Trophoblast cell (in vitro differentiated cells and primary cell): Measurements from ENCODE around the gene HINT2.

Experiments used
- DNase-seq, 2 donors: peaks; one replicate each; pipeline ENCODE4 v3.0.0-alpha.2; 2016
- H2AFZ ChIP-seq: 2 replicates; pipeline ENCODE4 v1.6.1; 2013; ENCODE audit warnings: low read length, moderate library complexity, mild to moderate bottlenecking; ENCODE audit not compliant: insufficient read depth, poor library complexity
- H2AK5ac ChIP-seq: 2 replicates; pipeline ENCODE4 v1.6.1; 2013; ENCODE audit warnings: mild to moderate bottlenecking, low read length
- H2BK120ac ChIP-seq: 2 replicates; pipeline ENCODE4 v1.6.1; 2013; ENCODE audit warnings: low read length, mild to moderate bottlenecking, moderate library complexity; ENCODE audit not compliant: insufficient read depth, poor library complexity
- H2BK12ac ChIP-seq: 2 replicates; pipeline ENCODE4 v1.6.1; 2013; ENCODE audit warnings: mild to moderate bottlenecking, low read length, moderate library complexity
- H2BK5ac ChIP-seq: 2 replicates; pipeline ENCODE4 v1.6.1; 2013; ENCODE audit warnings: low read length, low read depth, moderate library complexity, mild to moderate bottlenecking; ENCODE audit not compliant: poor library complexity
- H3K14ac ChIP-seq: 2 replicates; pipeline ENCODE4 v1.6.1; 2013; ENCODE audit warnings: mild to moderate bottlenecking, low read length
- H3K18ac ChIP-seq: 2 replicates; pipeline ENCODE4 v1.6.1; 2013; ENCODE audit warnings: mild to moderate bottlenecking, low read length
- H3K23ac ChIP-seq: 2 replicates; pipeline ENCODE4 v1.6.1; 2013; ENCODE audit warnings: low read length
- H3K27ac ChIP-seq: 2 replicates; pipeline ENCODE4 v1.5.1; 2013; ENCODE audit warnings: low read depth, mild to moderate bottlenecking, inconsistent platforms, low read length, moderate library complexity
- H3K27me3 ChIP-seq: 2 replicates; pipeline ENCODE4 v1.6.1; 2013; ENCODE audit warnings: inconsistent platforms, mild to moderate bottlenecking, low read length, moderate library complexity; ENCODE audit not compliant: insufficient read depth
- H3K36me3 ChIP-seq, 2 experiments: 1 replicate in 1 of 2; 2 replicates in 1 of 2; pipeline ENCODE4 v1.6.1; 2013; ENCODE audit warnings: low read length in 2 of 2, mild to moderate bottlenecking in 2 of 2, moderate library complexity in 1 of 2; ENCODE audit not compliant: insufficient read depth in 2 of 2, control insufficient read depth in 1 of 2
- H3K4ac ChIP-seq: 2 replicates; pipeline ENCODE4 v1.6.1; 2013; ENCODE audit warnings: low read depth, mild to moderate bottlenecking, low read length, moderate library complexity
- H3K4me1 ChIP-seq, 2 experiments: 1 replicate in 1 of 2; 2 replicates in 1 of 2; pipeline ENCODE4 v1.6.1; 2013; ENCODE audit warnings: low read length in 2 of 2, mild to moderate bottlenecking in 2 of 2, moderate library complexity in 1 of 2; ENCODE audit not compliant: insufficient read depth in 2 of 2, control insufficient read depth in 1 of 2
- H3K4me2 ChIP-seq: 2 replicates; pipeline ENCODE4 v1.6.1; 2013; ENCODE audit warnings: inconsistent platforms, mild to moderate bottlenecking, low read length, moderate library complexity
- H3K4me3 ChIP-seq: 2 replicates; pipeline ENCODE4 v1.5.1; 2013; ENCODE audit warnings: mild to moderate bottlenecking, low read depth, low read length, inconsistent platforms
- H3K79me1 ChIP-seq: one replicate; pipeline ENCODE4 v1.6.1; 2013; ENCODE audit warnings: low read length
- H3K79me2 ChIP-seq: 2 replicates; pipeline ENCODE4 v1.6.1; 2013; ENCODE audit warnings: low read length, mild to moderate bottlenecking; ENCODE audit not compliant: control insufficient read depth, insufficient read depth, poor library complexity
- H3K9ac ChIP-seq: 2 replicates; pipeline ENCODE4 v1.6.1; 2013; ENCODE audit warnings: mild to moderate bottlenecking, low read length
- H3K9me3 ChIP-seq: 2 replicates; pipeline ENCODE4 v1.6.1; 2013; ENCODE audit warnings: low read depth, mild to moderate bottlenecking, control low read depth, inconsistent platforms, low read length; ENCODE audit not compliant: insufficient read depth
- H4K12ac ChIP-seq: 2 replicates; pipeline ENCODE4 v1.6.1; 2013; ENCODE audit warnings: low read depth, mild to moderate bottlenecking, low read length, moderate library complexity
- H4K8ac ChIP-seq: 2 replicates; pipeline ENCODE4 v1.6.1; 2013; ENCODE audit warnings: low read depth, mild to moderate bottlenecking, low read length, moderate library complexity
- H4K91ac ChIP-seq: one replicate; pipeline ENCODE4 v1.6.1; 2013; ENCODE audit warnings: low read depth, mild to moderate bottlenecking, low read length, moderate library complexity
- WGBS: extraction: QIAGEN DNeasy Blood & Tissue Kit; methylation state at CpG from one replicate; pipeline ENCODE4 v1.1.7; 2013; ENCODE audit warnings: missing lambda C conversion rate; ENCODE audit not compliant: insufficient read length, insufficient coverage; ENCODE audit errors: extremely low coverage; 5-methylcytosine and 5-hydroxymethylcytosine counted together

HINT2 gene

DNA sequence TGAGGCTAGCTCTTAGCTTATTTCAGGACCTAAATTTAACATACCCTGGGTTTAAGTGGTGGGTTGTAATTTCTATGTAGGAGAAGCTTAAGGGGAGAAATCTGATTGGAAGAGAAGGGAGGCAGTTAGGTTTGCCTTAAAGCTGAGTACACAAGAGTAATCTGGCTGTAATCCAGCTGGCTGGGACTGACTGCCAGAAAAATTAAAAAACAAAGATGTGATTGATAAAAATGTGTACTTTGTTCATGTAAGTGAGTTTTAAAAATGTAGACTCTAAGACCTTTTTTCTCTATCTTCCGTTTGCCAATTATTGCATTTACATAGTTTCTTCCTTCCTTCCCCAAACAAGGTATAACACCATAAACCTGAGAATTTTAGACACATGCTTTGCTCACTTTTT is 43.3 kb downstream of the HINT2 start:
- no peak overlapping the region for H4K12ac ChIP-seq
- H3K79me1 ChIP-seq, result no peaks in the 10 kb centered on the region
- no peak overlapping the region for H2BK5ac ChIP-seq
- no CpG with 5 or more reads among the region's 1 CpG for WGBS
- H3K4me1 ChIP-seq, result peaks cover 0 to 4% of the 10 kb centered on the region in 2 experiments
- H2BK120ac ChIP-seq, result no peak overlapping the region
- peaks cover 2% of the 10 kb centered on the region for H3K79me2 ChIP-seq
- no peak overlapping the region for H3K23ac ChIP-seq
- no peaks in the 10 kb centered on the region for H3K27me3 ChIP-seq
- no peak overlapping the region for H3K9ac ChIP-seq
- H3K4me2 ChIP-seq, result no peak overlapping the region
- no peak overlapping the region for H3K27ac ChIP-seq
- H3K9me3 ChIP-seq, result no peaks in the 10 kb centered on the region
- no peak overlapping the region for H3K4me3 ChIP-seq
- no peak overlapping the region for H2AK5ac ChIP-seq
- H4K8ac ChIP-seq, result no peak overlapping the region
- no peak overlapping the region for H2BK12ac ChIP-seq
- no peak for DNase-seq
- H3K4ac ChIP-seq, result no peak overlapping the region
- no peak overlapping the region for H3K18ac ChIP-seq
- no peak overlapping the region for H2AFZ ChIP-seq
- H4K91ac ChIP-seq, result no peak overlapping the region
- no peak overlapping the region for H3K14ac ChIP-seq
- no peaks in the 10 kb centered on the region for H3K36me3 ChIP-seq

DNA sequence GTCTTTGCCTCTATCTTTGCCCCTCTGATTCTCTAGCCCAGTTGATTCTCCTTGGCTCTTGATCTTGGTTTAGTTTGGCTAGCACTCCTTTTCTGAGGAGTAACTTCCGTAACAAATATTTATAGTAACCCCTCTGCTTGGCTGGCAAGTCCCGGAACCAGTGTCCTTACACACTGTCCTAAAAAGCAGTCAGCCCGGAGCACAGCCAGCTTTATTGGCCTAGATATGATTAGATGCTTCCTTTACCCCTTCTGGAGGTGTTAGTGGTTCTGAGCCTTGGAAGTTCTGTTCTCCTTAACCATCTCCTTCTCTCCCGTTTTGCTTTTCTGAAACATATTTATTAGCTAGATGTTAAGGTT is 43.8 kb downstream of the HINT2 start:
- Histone ChIP-seq H2BK120ac (no peak overlapping the region), H3K79me2 (peaks cover 2% of the 10 kb centered on the region), H4K8ac (no peak overlapping the region), H3K4me1 (peaks cover 0 to 4% of the 10 kb centered on the region in 2 experiments), H4K12ac (no peak overlapping the region), H3K9me3 (no peaks in the 10 kb centered on the region), H2AFZ (no peak overlapping the region), H2BK5ac (no peak overlapping the region), H3K18ac (no peak overlapping the region), H3K27me3 (no peaks in the 10 kb centered on the region), H2AK5ac (no peak overlapping the region), H3K79me1 (no peaks in the 10 kb centered on the region), H3K27ac (no peak overlapping the region), H3K4me2 (no peak overlapping the region), H3K14ac (no peak overlapping the region), H3K36me3 (no peaks in the 10 kb centered on the region), H3K4ac (no peak overlapping the region), H2BK12ac (no peak overlapping the region), H4K91ac (no peak overlapping the region), H3K4me3 (no peak overlapping the region), H3K23ac (no peak overlapping the region), H3K9ac (no peak overlapping the region)
- WGBS, result no CpG with 5 or more reads among the region's 4 CpGs
- no peak for DNase-seq

DNA sequence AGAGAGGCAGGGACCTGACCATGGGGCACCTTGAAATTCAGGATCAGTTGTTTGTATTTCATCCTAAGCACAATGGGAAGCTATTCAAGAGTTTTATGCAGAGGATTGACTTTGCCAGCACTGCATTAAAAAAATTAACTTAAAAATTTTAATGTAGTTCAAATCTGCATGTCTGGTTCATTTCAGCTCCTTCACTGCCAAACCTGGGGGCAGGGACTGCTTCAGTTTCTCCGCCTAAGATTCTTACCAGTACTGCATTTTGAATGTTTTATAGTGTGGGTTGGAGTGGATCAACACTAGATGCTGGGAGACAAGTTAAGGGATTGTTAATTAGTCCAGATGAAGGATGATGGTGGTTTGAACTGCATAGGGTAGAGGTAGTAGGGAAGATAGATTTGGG is 45.1 kb downstream of the HINT2 start:
- Histone ChIP-seq H2BK12ac (no peak overlapping the region), H4K12ac (no peak overlapping the region), H3K36me3 (no peaks in the 10 kb centered on the region), H3K23ac (no peak overlapping the region), H3K4ac (no peak overlapping the region), H3K27me3 (no peaks in the 10 kb centered on the region), H3K79me1 (no peaks in the 10 kb centered on the region), H3K4me2 (no peak overlapping the region), H2BK120ac (no peak overlapping the region), H2BK5ac (no peak overlapping the region), H3K9me3 (no peaks in the 10 kb centered on the region), H2AK5ac (no peak overlapping the region), H3K14ac (no peak overlapping the region), H3K27ac (no peak overlapping the region), H3K79me2 (peaks cover 2% of the 10 kb centered on the region), H4K8ac (no peak overlapping the region), H3K18ac (no peak overlapping the region), H3K9ac (no peak overlapping the region), H2AFZ (no peak overlapping the region), H3K4me3 (no peak overlapping the region), H3K4me1 (peaks cover 0 to 2% of the 10 kb centered on the region in 2 experiments), H4K91ac (no peak overlapping the region)
- DNase-seq, result no peak
- WGBS, result no CpG with 5 or more reads among the region's 1 CpG

DNA sequence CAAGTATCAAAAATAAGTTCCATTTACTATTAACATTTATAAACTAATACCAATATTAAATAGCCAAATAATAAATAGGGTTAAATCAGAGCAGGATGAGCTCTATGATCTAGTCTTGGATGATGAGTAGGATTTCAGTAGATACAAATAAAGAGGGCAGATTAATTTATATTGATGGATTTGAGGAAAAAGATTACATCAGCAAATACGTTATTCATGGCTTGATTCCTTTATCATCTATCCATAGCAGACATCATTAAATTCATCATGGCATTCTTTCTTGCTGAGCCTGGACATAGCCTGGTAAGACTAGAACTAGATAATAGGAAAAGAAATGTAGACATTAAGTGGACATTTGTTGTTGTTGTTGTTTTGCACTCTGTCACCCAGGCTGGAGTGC is 47.4 kb downstream of the HINT2 start:
- no peak overlapping the region for H3K4ac ChIP-seq
- no peak overlapping the region for H3K18ac ChIP-seq
- H3K79me2 ChIP-seq, result no peaks in the 10 kb centered on the region
- H3K9ac ChIP-seq, result no peak overlapping the region
- H2AK5ac ChIP-seq, result no peak overlapping the region
- DNase-seq, result no peak
- H2AFZ ChIP-seq, result no peak overlapping the region
- no peaks in the 10 kb centered on the region for H3K79me1 ChIP-seq
- no peak overlapping the region for H3K27ac ChIP-seq
- no peak overlapping the region for H3K23ac ChIP-seq
- H4K8ac ChIP-seq, result no peak overlapping the region
- no CpG with 5 or more reads among the region's 1 CpG for WGBS
- H4K91ac ChIP-seq, result no peak overlapping the region
- no peaks in the 10 kb centered on the region for H3K27me3 ChIP-seq
- H2BK12ac ChIP-seq, result no peak overlapping the region
- H2BK5ac ChIP-seq, result no peak overlapping the region
- H3K14ac ChIP-seq, result no peak overlapping the region
- H3K4me2 ChIP-seq, result no peak overlapping the region
- H3K9me3 ChIP-seq, result no peaks in the 10 kb centered on the region
- no peak overlapping the region for H3K4me3 ChIP-seq
- H4K12ac ChIP-seq, result no peak overlapping the region
- no peaks in the 10 kb centered on the region for H3K36me3 ChIP-seq
- H3K4me1 ChIP-seq, result peaks cover 0 to 2% of the 10 kb centered on the region in 2 experiments
- H2BK120ac ChIP-seq, result no peak overlapping the region
